GM13976 (cell line): ENCODE measurements around the gene APEH.

Source experiments
- DNase-seq: peaks from one replicate; pipeline ENCODE4 v3.0.0; 2012; ENCODE audit warnings: low spot score
- CTCF ChIP-seq: IDR thresholded peaks from 2 replicates; pipeline ENCODE4 v1.5.1; 2012; ENCODE audit warnings: borderline replicate concordance, mild to moderate bottlenecking; ENCODE audit not compliant: insufficient read depth; ENCODE audit errors: extremely low read depth, missing control alignments, control extremely low read depth
- in situ Hi-C: fragments of 300-500 bp; cut with MboI; formaldehyde crosslinking; loops from one replicate; pipeline ENCODE4 v1.12.0; 2022; ENCODE audit warnings: low sequenced_read_pairs, mixed read lengths, inconsistent platforms; ENCODE audit not compliant: unreplicated experiment

The APEH gene

DNA sequence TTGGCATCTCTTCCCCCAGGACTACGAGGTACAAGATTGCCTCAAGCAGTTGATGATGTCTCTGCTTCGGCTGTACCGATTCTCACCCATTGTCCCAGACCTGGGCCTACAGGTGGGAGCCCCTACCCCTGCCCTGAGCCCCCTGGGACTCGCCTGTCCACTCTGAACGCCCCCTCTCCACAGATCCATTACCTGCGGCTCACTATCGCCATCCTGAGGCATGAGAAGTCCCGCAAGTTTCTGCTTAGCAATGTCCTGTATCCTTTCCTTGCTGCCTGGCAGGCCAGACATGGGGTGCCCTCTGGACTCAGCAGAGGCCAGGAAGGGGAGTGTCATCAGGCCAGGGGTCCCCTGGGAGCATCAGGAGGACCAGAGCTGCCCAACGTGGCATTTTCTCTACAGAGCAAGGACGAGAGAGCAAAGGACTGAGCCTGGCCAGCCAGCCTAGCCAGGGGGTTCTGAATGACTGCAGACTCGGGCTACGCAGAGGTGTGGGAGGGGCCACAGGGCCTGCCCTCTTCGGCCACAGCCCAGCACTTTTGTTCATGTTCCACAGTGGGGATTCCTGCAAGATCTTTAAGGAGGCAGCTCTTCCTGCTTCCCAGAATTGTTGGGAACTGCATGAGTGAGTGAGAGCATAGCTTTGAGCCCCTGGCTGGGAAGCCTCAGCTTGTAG, 26.4 kb downstream of the APEH start:
- TF ChIP-seq CTCF, result no peak
- in situ Hi-C loops, result no loop called here
- no peak for DNase-seq

DNA sequence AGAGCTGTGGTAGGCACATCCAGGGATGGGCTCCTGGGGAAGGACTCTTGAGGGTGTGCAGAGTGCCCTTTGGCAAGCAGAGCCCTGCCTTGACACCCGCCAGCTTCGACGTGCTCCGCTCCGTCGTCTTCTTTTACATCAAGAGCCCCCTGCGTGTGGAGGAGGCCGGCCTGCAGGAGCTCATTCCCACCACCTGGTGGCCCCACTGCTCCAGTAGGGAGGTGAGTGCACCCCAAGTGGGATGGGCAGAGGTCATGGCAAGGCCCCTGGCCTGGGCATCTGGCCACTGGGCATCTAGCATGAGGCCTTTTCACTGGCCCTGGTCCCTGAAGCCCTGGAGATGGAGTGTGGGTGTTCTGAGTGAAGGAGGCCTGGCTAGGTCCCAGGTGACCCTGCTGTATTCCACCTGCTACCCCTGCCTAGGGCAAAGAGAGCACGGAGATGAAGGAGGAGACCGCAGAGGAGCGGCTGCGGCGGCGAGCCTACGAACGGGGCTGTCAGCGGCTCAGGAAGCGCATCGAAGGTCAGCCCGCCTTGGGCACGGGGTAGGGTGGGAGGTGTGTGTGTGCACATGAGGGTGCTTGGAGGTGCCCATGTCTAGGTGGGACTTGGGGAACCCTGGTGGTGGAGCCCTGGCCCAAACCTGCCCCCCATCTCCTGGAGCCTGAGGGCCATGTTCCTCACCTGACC, 27.4 kb downstream of the APEH start:
- in situ Hi-C loops, result no loop called here
- DNase-seq, result no peak
- no peak for TF ChIP-seq CTCF

- DNase-seq, result no peak
- in situ Hi-C loops, result no loop called here
- no peak for TF ChIP-seq CTCF
Measured at GRCh38 chr3:49702672-49703071, 28.5 kb downstream of the APEH start.

DNA sequence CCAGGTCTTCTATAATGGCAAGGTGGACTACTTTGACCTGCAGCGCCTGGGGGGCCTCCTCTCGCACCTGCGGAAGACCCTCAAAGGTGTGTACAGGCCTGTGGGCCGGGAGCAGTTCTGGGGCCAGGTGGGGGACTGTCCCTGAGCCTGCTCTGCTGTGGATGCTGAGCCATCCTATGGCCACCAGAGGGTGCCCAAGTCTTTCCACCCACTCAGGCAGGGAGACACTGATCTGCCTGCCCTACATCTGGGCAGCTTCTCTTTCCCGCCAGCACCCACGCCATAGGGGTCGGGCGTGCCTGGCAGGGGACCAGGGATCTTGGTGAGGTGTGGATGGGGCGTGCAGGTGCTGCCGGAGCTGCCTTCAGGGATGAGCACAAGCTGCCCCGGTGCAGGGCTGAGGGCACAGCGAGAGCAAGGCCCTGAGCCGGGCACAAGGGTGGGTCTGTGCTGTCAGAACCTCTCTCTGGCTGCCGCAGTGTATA, 29.3 kb downstream of the APEH start:
- in situ Hi-C loops, result no loop called here
- peak; percentile 94 for DNase-seq
- TF ChIP-seq CTCF, result peak; percentile 94

DNA sequence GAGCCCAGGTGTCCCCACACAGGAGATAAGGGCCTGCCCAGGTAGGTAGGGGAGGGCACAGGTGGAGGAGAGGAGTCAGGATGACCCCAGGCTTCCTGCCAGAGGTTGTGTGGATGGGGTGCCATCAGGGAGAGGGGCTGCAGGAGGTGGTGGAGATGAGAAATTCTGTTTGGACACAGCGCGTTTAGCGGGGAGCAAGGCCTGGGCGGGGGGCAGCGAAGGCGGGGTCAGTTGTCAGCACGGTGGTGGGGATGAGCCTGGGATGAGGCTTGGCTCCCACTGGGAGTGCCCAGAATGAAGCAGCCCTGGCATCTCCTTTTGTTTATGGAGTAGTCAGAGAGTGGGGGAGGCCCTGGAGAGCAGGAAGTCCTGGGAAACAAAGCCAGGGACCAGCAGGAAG, 29.8 kb downstream of the APEH start:
- in situ Hi-C loops, result no loop called here
- TF ChIP-seq CTCF, result no peak
- DNase-seq, result no peak

DNA sequence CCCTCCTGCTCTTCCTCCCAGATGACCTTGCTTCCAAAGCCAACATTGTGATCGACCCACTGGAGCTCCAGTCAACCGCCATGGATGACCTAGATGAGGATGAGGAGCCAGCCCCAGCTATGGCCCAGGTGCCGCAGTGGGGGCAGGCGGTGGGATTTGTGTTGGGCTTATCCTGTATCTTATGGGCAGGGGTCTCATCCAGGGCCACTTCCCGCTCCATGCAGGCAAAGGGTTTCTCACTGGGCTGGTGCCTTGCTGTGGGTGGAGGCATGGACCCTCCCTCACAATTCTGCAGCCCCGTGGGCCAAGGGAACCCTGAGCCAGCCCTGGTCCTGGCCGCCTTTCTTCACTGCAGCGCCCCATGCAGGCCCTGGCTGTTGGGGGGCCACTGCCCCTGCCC, 30.5 kb downstream of the APEH start:
- in situ Hi-C loops, result no loop called here
- no peak for DNase-seq
- no peak for TF ChIP-seq CTCF
